BLaER1 treated with 17β-estradiol and CSF1 and Interleukin-3, amounts not matched to agents 10 nM and 100 nM (cell line): ENCODE measurements around the gene ADAMTS9.
A peak's percentile ranks its signal among the peaks of the same experiment; 100 is the strongest.

Experiments used
- H3K27ac ChIP-seq, 11 experiments: shearing (Covaris generic); formaldehyde crosslinking; 2 replicates each; pipeline ENCODE4 v1.8.1; 2022
- H3K27me3 ChIP-seq, 11 experiments: shearing (Covaris generic); formaldehyde crosslinking; 2 replicates each; pipeline ENCODE4 v1.8.1; 2022
- H3K36me3 ChIP-seq, 11 experiments: shearing (Covaris generic); formaldehyde crosslinking; 2 replicates each; pipeline ENCODE4 v1.8.1; 2022
- H3K4me1 ChIP-seq, 10 experiments: shearing (Covaris generic); formaldehyde crosslinking; 2 replicates each; pipeline ENCODE4 v1.8.1; 2022
- H3K4me2 ChIP-seq, 11 experiments: shearing (Covaris generic); formaldehyde crosslinking; 2 replicates each; pipeline ENCODE4 v1.8.1; 2022
- H3K4me3 ChIP-seq, 10 experiments: shearing (Covaris generic); formaldehyde crosslinking; 2 replicates each; pipeline ENCODE4 v1.8.1; 2022
- H3K9ac ChIP-seq, 11 experiments: shearing (Covaris generic); formaldehyde crosslinking; 2 replicates each; pipeline ENCODE4 v1.8.1; 2022
- H3K9me3 ChIP-seq, 11 experiments: shearing (Covaris generic); formaldehyde crosslinking; replicated peaks in 1 of 11; 2 replicates each; pipeline ENCODE4 v1.8.1; 2022
- H4K20me1 ChIP-seq, 11 experiments: shearing (Covaris generic); formaldehyde crosslinking; 2 replicates each; pipeline ENCODE4 v1.8.1; 2022
- Cebpa-rat ChIP-seq, 11 experiments: shearing (Covaris generic); IDR thresholded peaks; 2 replicates each; pipeline ENCODE4 v1.8.1; 2022

ADAMTS9 gene

DNA sequence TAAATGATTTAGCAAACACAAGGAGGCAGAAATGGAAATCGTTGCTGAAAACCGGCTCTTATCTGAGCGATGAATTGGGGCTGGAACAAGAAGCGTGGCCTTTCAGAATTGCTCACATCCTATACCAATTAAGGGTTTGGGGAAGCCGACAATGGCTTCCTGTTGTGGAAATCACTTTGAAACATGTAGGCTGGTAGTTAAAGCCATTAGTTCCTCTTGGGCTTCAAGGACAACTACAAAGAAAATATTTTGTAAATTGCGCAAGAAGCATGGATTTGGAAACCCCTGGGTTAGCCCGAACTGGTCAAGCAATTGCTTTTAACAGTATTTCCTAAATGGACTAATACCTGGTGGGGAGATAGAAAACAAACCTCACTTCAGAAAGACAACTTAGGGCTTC is 182.4 kb downstream of the ADAMTS9 start:
- Histone ChIP-seq H3K9ac (no peak overlapping the region), H3K27ac (peak overlapping the region in 2 of 11 experiments; percentile 28 to 47; a peak in 3 of 22 replicates), H3K4me1 (peaks cover 0 to 17% (median 9%) of the 10 kb centered on the region in 10 experiments; a peak in 12 of 20 replicates), H3K27me3 (peaks cover 0 to 9% (median 0%) of the 10 kb centered on the region in 11 experiments; a peak in 1 of 22 replicates), H3K9me3 (peaks cover 0 to 11% (median 0%) of the 10 kb centered on the region in 11 experiments; a peak in 3 of 22 replicates), H4K20me1 (no peaks in the 10 kb centered on the region), H3K4me3 (no peak overlapping the region), H3K4me2 (peak overlapping the region in 8 of 11 experiments; percentile 17 to 89 (median 74); a peak in 15 of 22 replicates), H3K36me3 (no peaks in the 10 kb centered on the region)
- peak; percentile 18 to 92 (median 73); a peak in 14 of 22 replicates for TF ChIP-seq Cebpa-rat (IDR thresholded peaks at IDR 0.05)

DNA sequence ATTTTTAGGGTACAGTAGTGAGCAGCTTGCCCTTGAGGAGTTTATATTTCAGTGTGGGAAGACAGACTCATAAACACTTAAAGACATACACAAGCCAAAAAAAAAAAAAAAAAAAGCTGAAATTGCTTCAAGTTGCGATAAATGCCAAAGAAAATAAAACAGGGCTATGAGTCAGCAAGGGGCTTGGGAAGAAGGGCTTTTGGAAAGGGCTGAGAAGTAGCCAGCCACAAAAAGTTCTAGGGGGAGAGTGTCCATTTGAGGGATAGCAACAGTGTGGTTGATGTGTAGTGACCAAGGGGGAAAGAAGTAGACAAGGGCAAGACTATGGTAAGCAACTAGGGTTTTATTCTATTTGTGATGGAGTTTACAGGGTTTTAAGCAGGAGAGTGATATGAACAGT is 185.5 kb downstream of the ADAMTS9 start:
- TF ChIP-seq Cebpa-rat (IDR thresholded peaks at IDR 0.05): no peak
- Histone ChIP-seq H3K4me3 (no peak overlapping the region), H3K27ac (no peak overlapping the region)

DNA sequence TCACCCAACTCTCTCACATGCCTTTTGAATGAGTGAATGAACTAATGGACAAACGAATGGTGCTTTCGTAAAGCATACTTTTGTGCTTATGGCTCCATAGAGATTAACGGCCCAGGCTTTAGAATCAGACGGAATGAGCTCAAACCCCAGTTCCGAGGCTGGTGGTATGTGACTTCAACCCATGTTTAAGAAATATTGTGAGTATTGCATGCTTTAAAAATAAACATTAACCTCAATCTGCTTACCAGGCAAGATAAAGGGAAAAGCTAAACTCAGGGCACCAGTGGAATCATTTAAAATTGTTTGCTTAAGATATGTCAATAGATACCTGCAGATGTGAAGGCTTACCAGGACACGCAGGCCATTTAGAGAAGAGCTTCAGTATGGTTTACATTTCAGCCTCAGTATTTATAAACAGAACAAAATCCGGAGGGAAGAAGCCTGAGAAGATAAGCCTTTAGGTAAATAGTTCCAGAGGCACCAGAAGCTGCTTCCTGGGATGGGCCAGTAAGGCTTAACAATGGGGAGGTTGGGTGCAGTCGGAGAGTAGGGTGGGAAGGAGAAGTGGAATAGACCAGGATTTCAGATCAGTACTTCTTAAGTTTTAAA is 186.4 kb downstream of the ADAMTS9 start:
- no peak for TF ChIP-seq Cebpa-rat (IDR thresholded peaks at IDR 0.05)
- H3K27me3 ChIP-seq: peaks cover 0 to 2% (median 0%) of the 10 kb centered on the region in 11 experiments; a peak in 1 of 22 replicates
- H3K9ac ChIP-seq: no peak overlapping the region
- H3K27ac ChIP-seq: no peak overlapping the region
- H3K36me3 ChIP-seq: no peaks in the 10 kb centered on the region
- peaks cover 0 to 8% (median 0%) of the 10 kb centered on the region in 11 experiments; a peak in 3 of 22 replicates for H3K9me3 ChIP-seq
- H3K4me1 ChIP-seq: peaks cover 0 to 17% (median 9%) of the 10 kb centered on the region in 10 experiments; a peak in 12 of 20 replicates
- H3K4me2 ChIP-seq: no peak overlapping the region
- H4K20me1 ChIP-seq: no peaks in the 10 kb centered on the region
- H3K4me3 ChIP-seq: no peak overlapping the region

More for the DNA sequence above, 185.5 kb downstream of the ADAMTS9 start:
- H3K27me3 ChIP-seq: peaks cover 0 to 9% (median 0%) of the 10 kb centered on the region in 11 experiments; a peak in 1 of 22 replicates
- H3K9me3 ChIP-seq: peaks cover 0 to 8% (median 0%) of the 10 kb centered on the region in 11 experiments; a peak in 3 of 22 replicates
- no peaks in the 10 kb centered on the region for H4K20me1 ChIP-seq
- peaks cover 0 to 17% (median 9%) of the 10 kb centered on the region in 10 experiments; a peak in 12 of 20 replicates for H3K4me1 ChIP-seq
- H3K4me2 ChIP-seq: no peak overlapping the region
- H3K36me3 ChIP-seq: no peaks in the 10 kb centered on the region
- no peak overlapping the region for H3K9ac ChIP-seq

DNA sequence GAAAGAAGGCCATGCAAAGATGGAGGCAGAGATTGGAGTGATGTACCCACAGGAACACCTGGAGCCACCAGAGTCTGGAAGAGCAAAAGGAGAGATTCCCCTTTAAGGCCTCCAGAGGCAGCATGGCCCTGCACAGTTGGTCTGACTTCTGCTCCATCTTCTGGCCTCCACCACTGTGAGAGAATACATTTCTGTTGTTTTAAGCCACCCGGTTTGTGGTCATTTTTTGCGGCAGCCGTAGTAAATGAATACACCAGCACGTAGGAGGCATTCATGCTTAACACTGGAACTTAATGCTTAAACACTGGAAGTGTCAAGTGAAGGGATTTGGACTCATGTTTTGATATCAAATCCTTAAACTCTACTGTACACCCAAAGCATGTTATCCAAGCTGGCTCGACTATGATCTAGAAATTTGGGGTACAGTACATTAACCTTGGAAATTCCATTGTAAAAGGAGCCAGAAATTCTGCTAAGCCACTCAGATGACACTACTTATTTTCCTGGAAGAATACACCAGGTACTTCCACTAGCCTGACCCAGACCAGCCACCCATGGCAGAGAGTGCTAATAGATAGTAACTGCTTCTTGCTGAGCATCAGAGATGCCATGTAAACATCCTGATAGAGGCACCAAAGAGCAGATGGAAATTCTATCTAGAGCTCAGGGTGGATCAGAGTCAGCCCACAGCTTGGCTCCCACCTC is 190.9 kb downstream of the ADAMTS9 start:
- no peaks in the 10 kb centered on the region for H3K36me3 ChIP-seq
- H3K9me3 ChIP-seq: no peaks in the 10 kb centered on the region
- TF ChIP-seq Cebpa-rat (IDR thresholded peaks at IDR 0.05): no peak
- H4K20me1 ChIP-seq: no peaks in the 10 kb centered on the region
- peaks cover 26 to 31% (median 29%) of the 10 kb centered on the region in 11 experiments for H3K27me3 ChIP-seq
- H3K27ac ChIP-seq: no peak overlapping the region
- no peak overlapping the region for H3K4me2 ChIP-seq
- H3K4me3 ChIP-seq: no peak overlapping the region
- no peaks in the 10 kb centered on the region for H3K4me1 ChIP-seq
- no peak overlapping the region for H3K9ac ChIP-seq

DNA sequence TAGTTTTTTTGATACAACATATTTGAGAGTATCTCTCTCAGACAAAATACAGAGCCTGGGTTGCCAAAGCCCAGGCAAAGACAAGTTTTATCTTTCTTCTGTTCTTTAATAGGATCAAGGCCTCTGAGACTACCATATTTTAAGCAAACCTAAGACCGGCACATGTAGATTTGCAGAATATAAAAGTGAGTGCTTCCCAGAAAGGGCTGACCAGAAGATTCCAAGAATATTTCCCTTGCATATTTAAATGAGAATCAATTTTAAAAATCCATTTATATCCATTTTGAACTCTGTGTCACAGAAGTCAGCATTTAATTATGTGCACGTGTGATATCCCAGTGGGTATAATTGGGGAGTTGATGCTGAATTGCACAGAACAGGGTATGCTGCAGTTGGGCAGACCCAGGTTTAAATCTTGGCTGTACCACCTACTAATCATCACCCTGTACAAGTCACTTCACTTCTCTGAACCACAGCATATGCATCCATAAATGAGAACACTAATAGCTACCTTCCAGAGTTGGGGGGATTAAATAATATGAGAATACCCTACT is 191.9 kb downstream of the ADAMTS9 start:
- no peak overlapping the region for H3K9ac ChIP-seq

DNA sequence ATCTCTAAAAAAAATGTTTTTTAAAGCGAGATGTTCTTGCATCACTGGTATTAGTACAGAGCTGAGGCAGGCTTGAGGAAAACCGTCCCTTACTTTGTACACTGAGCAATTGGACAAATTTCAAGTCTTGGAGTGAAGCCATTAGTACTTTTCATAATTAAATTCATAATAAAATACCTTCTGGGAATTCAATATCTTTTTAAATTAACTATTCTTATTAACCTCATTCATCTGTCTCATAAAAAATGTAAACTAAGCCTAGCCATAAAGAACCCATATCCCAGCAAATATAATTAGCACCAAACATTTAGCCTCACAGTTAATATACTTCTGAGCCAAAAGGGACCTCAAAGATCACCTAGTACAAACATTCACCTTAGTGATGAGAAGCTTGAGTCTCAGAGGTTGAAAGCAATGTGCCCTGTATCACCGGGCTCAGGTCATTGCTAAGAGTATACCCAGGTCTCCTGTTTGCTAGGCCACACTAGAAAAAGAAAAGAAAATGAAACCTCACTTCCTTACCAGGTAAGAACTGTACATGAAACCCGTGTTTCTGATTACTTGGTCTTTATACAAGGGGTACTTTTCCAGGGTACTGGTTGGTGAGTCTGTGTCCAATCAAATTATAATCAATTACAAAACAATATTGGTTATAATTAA is 192.5 kb downstream of the ADAMTS9 start:
- no peak for TF ChIP-seq Cebpa-rat (IDR thresholded peaks at IDR 0.05)
- H3K27ac ChIP-seq: no peak overlapping the region
- no peak overlapping the region for H3K9ac ChIP-seq
- H4K20me1 ChIP-seq: 0 out of 22 replicates have a peak, but pooled peaks cover 0 to 6% (median 0%) of the 10 kb centered on the region in 11 experiments
- no peaks in the 10 kb centered on the region for H3K9me3 ChIP-seq
- no peak overlapping the region for H3K4me3 ChIP-seq
- H3K4me1 ChIP-seq: no peaks in the 10 kb centered on the region
- peaks cover 43 to 48% (median 46%) of the 10 kb centered on the region in 11 experiments for H3K27me3 ChIP-seq
- H3K36me3 ChIP-seq: no peaks in the 10 kb centered on the region
- H3K4me2 ChIP-seq: no peak overlapping the region

More for the DNA sequence above, 191.9 kb downstream of the ADAMTS9 start:
- H3K4me1 ChIP-seq: no peaks in the 10 kb centered on the region
- no peak for TF ChIP-seq Cebpa-rat (IDR thresholded peaks at IDR 0.05)
- no peaks in the 10 kb centered on the region for H3K36me3 ChIP-seq
- H4K20me1 ChIP-seq: 0 out of 22 replicates have a peak, but pooled peaks cover 0 to 2% (median 0%) of the 10 kb centered on the region in 11 experiments
- no peak overlapping the region for H3K4me2 ChIP-seq
- H3K4me3 ChIP-seq: no peak overlapping the region
- no peaks in the 10 kb centered on the region for H3K9me3 ChIP-seq
- peaks cover 37 to 42% (median 40%) of the 10 kb centered on the region in 11 experiments for H3K27me3 ChIP-seq
- H3K27ac ChIP-seq: no peak overlapping the region

DNA sequence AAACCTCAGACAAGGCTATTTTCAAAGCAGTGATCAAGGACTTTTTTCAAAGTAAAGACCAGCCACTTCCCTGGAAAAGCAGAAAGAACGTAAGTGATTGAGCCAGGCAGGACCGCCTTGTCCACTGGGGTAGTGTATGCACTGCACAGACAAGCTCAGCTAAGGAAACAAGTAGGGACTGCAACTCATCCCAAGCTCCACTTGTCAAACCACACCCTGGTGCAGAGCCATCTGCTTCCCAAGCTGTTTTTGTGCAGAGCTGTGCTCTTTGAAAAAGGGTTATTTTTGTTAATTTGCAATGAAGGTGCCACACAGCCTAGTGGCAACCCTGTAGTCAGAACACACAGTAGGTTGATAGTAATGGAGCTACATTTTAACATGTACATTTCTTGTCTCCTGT is 193.3 kb downstream of the ADAMTS9 start:
- Histone ChIP-seq H3K4me1 (peaks cover 0 to 2% (median 0%) of the 10 kb centered on the region in 10 experiments; a peak in 3 of 20 replicates), H3K36me3 (no peaks in the 10 kb centered on the region), H3K4me3 (no peak overlapping the region), H3K27ac (no peak overlapping the region), H4K20me1 (0 out of 22 replicates have a peak, but pooled peaks cover 0 to 6% (median 0%) of the 10 kb centered on the region in 11 experiments), H3K4me2 (no peak overlapping the region), H3K9ac (no peak overlapping the region), H3K9me3 (no peaks in the 10 kb centered on the region), H3K27me3 (peaks cover 44 to 56% (median 53%) of the 10 kb centered on the region in 11 experiments)
- TF ChIP-seq Cebpa-rat (IDR thresholded peaks at IDR 0.05): no peak

DNA sequence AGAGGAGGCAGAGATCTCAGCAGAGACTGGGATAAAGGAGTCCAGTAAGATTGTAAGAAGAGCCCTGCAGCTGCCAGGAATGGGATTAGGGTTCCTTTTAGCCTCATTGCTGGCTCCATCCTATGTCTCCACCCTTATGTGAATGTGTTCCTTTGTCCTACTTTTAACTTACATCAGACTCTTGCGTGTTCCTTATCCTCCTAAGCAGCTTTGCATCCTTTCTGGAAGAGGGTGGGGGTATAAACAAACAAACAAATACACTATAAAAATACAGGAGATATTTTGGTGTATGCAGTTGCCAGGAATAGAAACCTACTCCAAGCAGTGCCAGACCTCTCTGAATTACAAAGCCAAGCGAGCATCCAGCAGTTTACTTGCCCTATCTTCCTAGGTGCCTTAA is 194.7 kb downstream of the ADAMTS9 start:
- Histone ChIP-seq H3K4me2 (no peak overlapping the region), H3K4me3 (no peak overlapping the region), H3K27ac (no peak overlapping the region), H3K27me3 (peaks cover 44 to 65% (median 59%) of the 10 kb centered on the region in 11 experiments), H3K4me1 (peaks cover 0 to 14% (median 11%) of the 10 kb centered on the region in 10 experiments; a peak in 14 of 20 replicates), H3K9ac (no peak overlapping the region), H3K9me3 (no peaks in the 10 kb centered on the region), H3K36me3 (no peaks in the 10 kb centered on the region), H4K20me1 (0 out of 22 replicates have a peak, but pooled peaks cover 0 to 6% (median 0%) of the 10 kb centered on the region in 11 experiments)
- no peak for TF ChIP-seq Cebpa-rat (IDR thresholded peaks at IDR 0.05)
